ENCODE results near the gene S100A16. TPM values are rescaled to one million over a fixed set of nuclear protein-coding genes. Genes with fewer than 3 reads are reported as not detected.

Gene S100A16
- total and polyA plus RNA-seq, 9 of the 15 experiments (the other 6 are each of a cell fraction or from before 2014, with no cell fraction given), result 1.6 to 6.9 (median 4.3) TPM

- TF ChIP-seq ZBTB40 (IDR thresholded peaks at IDR 0.05) (peak; percentile 20; the same call in 1 of the 2 replicates), ZBTB40 (CRISPR knock-in tag; IDR thresholded peaks at IDR 0.05) (no peak), TCF15 (CRISPR knock-in tag; IDR thresholded peaks at IDR 0.05) (no peak), PREB (CRISPR knock-in tag; IDR thresholded peaks at IDR 0.05) (no peak), LARP7 (IDR thresholded peaks at IDR 0.05) (no peak), ZNF449 (CRISPR knock-in tag; IDR thresholded peaks at IDR 0.05) (no peak), BCLAF1 (IDR thresholded peaks at IDR 0.05; ENCODE audit: borderline replicate concordance in 1 of 2, control insufficient read depth in 1 of 2, low read depth in 2 of 2, low read length in 1 of 2) (no peak), GTF2E2 (tag; IDR thresholded peaks at IDR 0.05) (no peak), PHF21A (IDR thresholded peaks at IDR 0.05; ENCODE audit: borderline replicate concordance, low read depth) (no peak), ZNF57 (CRISPR knock-in tag; IDR thresholded peaks at IDR 0.05) (no peak), ZNF589 (CRISPR knock-in tag; IDR thresholded peaks at IDR 0.05; ENCODE audit: low read depth) (no peak)
Observed at GRCh38 chr1:153633161-153633753, 20.3 kb upstream of the S100A16 start (continued).

All from K562 (cell line).